Suprapubic skin (tissue), 4 donors: Measurements from ENCODE around the gene FYN. TPM values are rescaled to one million over a fixed set of nuclear protein-coding genes. Genes with fewer than 3 reads are reported as not detected.
A peak's percentile ranks its signal among the peaks of the same experiment; 100 is the strongest.

Experiments
- DNase-seq, 2 donors: peaks; one replicate each; pipeline ENCODE4 v3.0.0-alpha.2; 2019; ENCODE audit warnings: low spot score in 2 of 2
- H3K27ac ChIP-seq: fragments of 200-600 bp; sonication (generic); one replicate; pipeline ENCODE4 v1.5.1; 2019
- H3K27me3 ChIP-seq: fragments of 200-600 bp; sonication (generic); one replicate; pipeline ENCODE4 v1.5.1; 2019
- H3K36me3 ChIP-seq: fragments of 200-600 bp; sonication (generic); one replicate; pipeline ENCODE4 v1.5.1; 2019
- H3K4me1 ChIP-seq: fragments of 200-600 bp; sonication (generic); one replicate; pipeline ENCODE4 v1.5.1; 2019
- H3K4me3 ChIP-seq: fragments of 200-600 bp; sonication (generic); one replicate; pipeline ENCODE4 v1.5.1; 2019; ENCODE audit warnings: mild to moderate bottlenecking
- H3K9me3 ChIP-seq: fragments of 200-600 bp; sonication (generic); one replicate; pipeline ENCODE4 v1.5.1; 2019
- CTCF ChIP-seq, 2 donors: fragments of 200-600 bp in 1 of 2; fragments of 450-650 bp in 1 of 2; sonication (generic) in 1 of 2; IDR thresholded peaks; one replicate each; pipeline ENCODE4 v1.5.1; 2016 to 2019; ENCODE audit warnings: antibody characterized with exemption in 2 of 2, mild to moderate bottlenecking in 1 of 2, moderate library complexity in 1 of 2
- EP300 ChIP-seq: sonication (generic); formaldehyde crosslinking; IDR thresholded peaks from one replicate; pipeline ENCODE4 v1.6.1; 2017; ENCODE audit warnings: antibody characterized with exemption
- POLR2A ChIP-seq, 2 donors: fragments of 450-650 bp; IDR thresholded peaks; one replicate each; pipeline ENCODE4 v1.6.1; 2017; ENCODE audit warnings: antibody characterized with exemption in 2 of 2, mild to moderate bottlenecking in 2 of 2, moderate library complexity in 2 of 2
- POLR2AphosphoS5 ChIP-seq, 3 donors: sonication (generic); formaldehyde crosslinking; IDR thresholded peaks; one replicate each; pipeline ENCODE4 v1.6.1; 2017; ENCODE audit warnings: antibody characterized with exemption in 3 of 3
- WGBS: methylation state at CpG from one replicate; pipeline ENCODE4 v1.1.5; 2018; 5-methylcytosine and 5-hydroxymethylcytosine counted together
- total RNA-seq, 4 donors: library from RNA; depleted of rRNA; stranded (reverse); fragments of >200 nt; gene quantifications; one replicate each; pipeline ENCODE4 v1.1.0, GENCODE V29; 2016

Gene FYN
- total RNA-seq, 4 donors from 2014 or later, result 36.6 to 89.6 (median 67.3) TPM

- H3K27ac ChIP-seq, result no peak overlapping the region
- H3K4me3 ChIP-seq, result no peak overlapping the region
- H3K36me3 ChIP-seq, result no peaks in the 10 kb centered on the region
- H3K27me3 ChIP-seq, result no peaks in the 10 kb centered on the region
- H3K4me1 ChIP-seq, result peaks cover 29% of the 10 kb centered on the region
- WGBS, result 93% methylated on average over 2 of the region's 2 CpGs
- no peaks in the 10 kb centered on the region for H3K9me3 ChIP-seq
- DNase-seq, result no peak
- TF ChIP-seq POLR2AphosphoS5 (IDR thresholded peaks at IDR 0.05) (no peak), EP300 (no peak), CTCF (IDR thresholded peaks at IDR 0.05) (no peak), POLR2A (IDR thresholded peaks at IDR 0.05) (no peak)
Observed at GRCh38 chr6:111761212-111761611, 112.0 kb downstream of the FYN start.

GRCh38 chr6:111759836-111760785 is 113.1 kb downstream of the FYN start:
- TF ChIP-seq EP300, result no peak
- no peak for TF ChIP-seq CTCF (IDR thresholded peaks at IDR 0.05)
- TF ChIP-seq POLR2AphosphoS5 (IDR thresholded peaks at IDR 0.05), result no peak
- TF ChIP-seq POLR2A (IDR thresholded peaks at IDR 0.05), result no peak
- peak overlapping the region; percentile 63 for H3K27ac ChIP-seq
- H3K36me3 ChIP-seq, result no peaks in the 10 kb centered on the region
- H3K4me3 ChIP-seq, result no peak overlapping the region
- no peaks in the 10 kb centered on the region for H3K27me3 ChIP-seq
- H3K9me3 ChIP-seq, result no peaks in the 10 kb centered on the region
- 45% methylated on average over 18 of the region's 18 CpGs for WGBS
- H3K4me1 ChIP-seq, result peaks cover 25% of the 10 kb centered on the region
- DNase-seq, result no peak

GRCh38 chr6:111759331-111759835 is 113.9 kb downstream of the FYN start:
- peaks cover 25% of the 10 kb centered on the region for H3K4me1 ChIP-seq
- no peak overlapping the region for H3K4me3 ChIP-seq
- no peak for TF ChIP-seq CTCF (IDR thresholded peaks at IDR 0.05)
- no peak for TF ChIP-seq POLR2AphosphoS5 (IDR thresholded peaks at IDR 0.05)
- TF ChIP-seq POLR2A (IDR thresholded peaks at IDR 0.05), result no peak
- TF ChIP-seq EP300, result no peak
- no peak for DNase-seq
- peak overlapping the region; percentile 63 for H3K27ac ChIP-seq
- no peaks in the 10 kb centered on the region for H3K9me3 ChIP-seq
- WGBS, result 51% methylated on average over 10 of the region's 10 CpGs
- no peaks in the 10 kb centered on the region for H3K36me3 ChIP-seq
- H3K27me3 ChIP-seq, result no peaks in the 10 kb centered on the region

GRCh38 chr6:111758608-111759329 is 114.5 kb downstream of the FYN start:
- H3K4me1 ChIP-seq, result peaks cover 24% of the 10 kb centered on the region
- TF ChIP-seq CTCF (IDR thresholded peaks at IDR 0.05), result no peak
- no peak for TF ChIP-seq EP300
- H3K27ac ChIP-seq, result peak overlapping the region; percentile 63
- no peak for DNase-seq
- no peaks in the 10 kb centered on the region for H3K9me3 ChIP-seq
- peak overlapping the region; percentile 2 for H3K4me3 ChIP-seq
- H3K36me3 ChIP-seq, result no peaks in the 10 kb centered on the region
- no peaks in the 10 kb centered on the region for H3K27me3 ChIP-seq
- 91% methylated on average over 11 of the region's 11 CpGs for WGBS

- no peaks in the 10 kb centered on the region for H3K27me3 ChIP-seq
- no peak overlapping the region for H3K4me3 ChIP-seq
- no peaks in the 10 kb centered on the region for H3K9me3 ChIP-seq
- TF ChIP-seq CTCF (IDR thresholded peaks at IDR 0.05) (no peak), POLR2AphosphoS5 (IDR thresholded peaks at IDR 0.05) (no peak), POLR2A (IDR thresholded peaks at IDR 0.05) (no peak), EP300 (no peak)
- WGBS, result 57% methylated on average over 1 of the region's 1 CpG
- no peaks in the 10 kb centered on the region for H3K36me3 ChIP-seq
- H3K4me1 ChIP-seq, result peaks cover 21% of the 10 kb centered on the region
- no peak overlapping the region for H3K27ac ChIP-seq
- DNase-seq, result no peak
Observed at GRCh38 chr6:111757342-111757741, 115.9 kb downstream of the FYN start.
